ENCODE data around the gene COQ4. TPM values are rescaled to one million over a fixed set of nuclear protein-coding genes. Genes with fewer than 3 reads are reported as not detected.
A peak's percentile ranks its signal among the peaks of the same experiment; 100 is the strongest.

COQ4 gene
- total RNA-seq, 1 experiment from 2014 or later = 19.1 TPM

DNA sequence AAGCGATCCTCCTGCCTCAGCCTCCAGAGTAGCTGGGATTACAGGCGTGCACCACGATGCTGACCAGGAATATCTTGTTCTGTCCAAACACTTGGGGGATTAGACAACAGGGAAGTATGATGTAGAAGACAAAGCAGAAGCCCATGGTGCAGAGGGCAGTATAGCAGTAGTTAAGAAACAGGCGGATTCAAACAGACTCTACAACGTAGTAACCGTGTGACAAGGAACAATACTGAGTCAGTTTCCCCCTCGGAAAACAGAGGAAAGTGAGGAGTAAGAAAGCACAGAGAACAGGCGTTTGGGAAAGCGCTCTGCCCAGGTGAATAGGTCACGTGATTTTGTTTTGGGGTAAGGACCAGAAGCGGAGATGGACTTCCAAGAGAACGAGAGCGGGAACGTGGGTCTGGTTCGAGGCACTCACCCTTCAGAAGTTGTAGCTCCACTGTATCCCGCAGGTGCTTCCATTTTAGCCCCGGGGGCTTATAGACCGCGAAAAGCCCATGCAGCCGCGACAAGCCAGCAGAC is 698 bp upstream of the COQ4 start:
- no peak for DNase-seq (ENCODE audit: low read depth, low spot score)
- peak overlapping the region; percentile 98 for H3K4me3 ChIP-seq (ENCODE audit: low read depth in 2 of 2, low read length in 2 of 2)
- no peaks in the 10 kb centered on the region for H3K27me3 ChIP-seq (ENCODE audit: control insufficient read depth, insufficient read depth, low read length)
- no peaks in the 10 kb centered on the region for H3K9me3 ChIP-seq (ENCODE audit: control insufficient read depth, insufficient read depth, low read depth, low read length)
- BruUV-seq (replicated peaks) = TSS peak; percentile 91
- peak overlapping the region; percentile 93 for H3K27ac ChIP-seq (ENCODE audit: low read length)
- peaks cover 8% of the 10 kb centered on the region; the same call in 1 of the 2 replicates for H3K36me3 ChIP-seq (ENCODE audit: control insufficient read depth, insufficient read depth, low read length)
- in situ Hi-C loops (cut with HindIII; ENCODE audit: low pct_unique_long_range_greater_than_20kb, low sequenced_read_pairs) (no loop called here), intact Hi-C loops (cut with micrococcal nuclease; ENCODE audit: unreplicated experiment) (no loop called here)
- H3K4me1 ChIP-seq (ENCODE audit: control insufficient read depth, insufficient read depth, low read length) = peaks cover 5% of the 10 kb centered on the region
- ChIA-PET CTCF (no interaction called here), POLR2A (no interaction called here)
- ATAC-seq = peak; percentile 47
- TF ChIP-seq POLR2AphosphoS5 (IDR thresholded peaks at IDR 0.05; ENCODE audit: low read depth, low read length) (no peak), SIN3A (IDR thresholded peaks at IDR 0.05; ENCODE audit: borderline replicate concordance, insufficient read depth, low read depth, low read length) (no peak), TCF7L2 (IDR thresholded peaks at IDR 0.05; ENCODE audit: low read depth, low read length) (no peak)
- TF ChIP-seq, protein P1, sequence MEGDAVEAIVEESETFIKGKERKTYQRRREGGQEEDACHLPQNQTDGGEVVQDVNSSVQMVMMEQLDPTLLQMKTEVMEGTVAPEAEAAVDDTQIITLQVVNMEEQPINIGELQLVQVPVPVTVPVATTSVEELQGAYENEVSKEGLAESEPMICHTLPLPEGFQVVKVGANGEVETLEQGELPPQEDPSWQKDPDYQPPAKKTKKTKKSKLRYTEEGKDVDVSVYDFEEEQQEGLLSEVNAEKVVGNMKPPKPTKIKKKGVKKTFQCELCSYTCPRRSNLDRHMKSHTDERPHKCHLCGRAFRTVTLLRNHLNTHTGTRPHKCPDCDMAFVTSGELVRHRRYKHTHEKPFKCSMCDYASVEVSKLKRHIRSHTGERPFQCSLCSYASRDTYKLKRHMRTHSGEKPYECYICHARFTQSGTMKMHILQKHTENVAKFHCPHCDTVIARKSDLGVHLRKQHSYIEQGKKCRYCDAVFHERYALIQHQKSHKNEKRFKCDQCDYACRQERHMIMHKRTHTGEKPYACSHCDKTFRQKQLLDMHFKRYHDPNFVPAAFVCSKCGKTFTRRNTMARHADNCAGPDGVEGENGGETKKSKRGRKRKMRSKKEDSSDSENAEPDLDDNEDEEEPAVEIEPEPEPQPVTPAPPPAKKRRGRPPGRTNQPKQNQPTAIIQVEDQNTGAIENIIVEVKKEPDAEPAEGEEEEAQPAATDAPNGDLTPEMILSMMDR (IDR thresholded peaks at IDR 0.05) = no peak
- TF ChIP-seq, protein P2, sequence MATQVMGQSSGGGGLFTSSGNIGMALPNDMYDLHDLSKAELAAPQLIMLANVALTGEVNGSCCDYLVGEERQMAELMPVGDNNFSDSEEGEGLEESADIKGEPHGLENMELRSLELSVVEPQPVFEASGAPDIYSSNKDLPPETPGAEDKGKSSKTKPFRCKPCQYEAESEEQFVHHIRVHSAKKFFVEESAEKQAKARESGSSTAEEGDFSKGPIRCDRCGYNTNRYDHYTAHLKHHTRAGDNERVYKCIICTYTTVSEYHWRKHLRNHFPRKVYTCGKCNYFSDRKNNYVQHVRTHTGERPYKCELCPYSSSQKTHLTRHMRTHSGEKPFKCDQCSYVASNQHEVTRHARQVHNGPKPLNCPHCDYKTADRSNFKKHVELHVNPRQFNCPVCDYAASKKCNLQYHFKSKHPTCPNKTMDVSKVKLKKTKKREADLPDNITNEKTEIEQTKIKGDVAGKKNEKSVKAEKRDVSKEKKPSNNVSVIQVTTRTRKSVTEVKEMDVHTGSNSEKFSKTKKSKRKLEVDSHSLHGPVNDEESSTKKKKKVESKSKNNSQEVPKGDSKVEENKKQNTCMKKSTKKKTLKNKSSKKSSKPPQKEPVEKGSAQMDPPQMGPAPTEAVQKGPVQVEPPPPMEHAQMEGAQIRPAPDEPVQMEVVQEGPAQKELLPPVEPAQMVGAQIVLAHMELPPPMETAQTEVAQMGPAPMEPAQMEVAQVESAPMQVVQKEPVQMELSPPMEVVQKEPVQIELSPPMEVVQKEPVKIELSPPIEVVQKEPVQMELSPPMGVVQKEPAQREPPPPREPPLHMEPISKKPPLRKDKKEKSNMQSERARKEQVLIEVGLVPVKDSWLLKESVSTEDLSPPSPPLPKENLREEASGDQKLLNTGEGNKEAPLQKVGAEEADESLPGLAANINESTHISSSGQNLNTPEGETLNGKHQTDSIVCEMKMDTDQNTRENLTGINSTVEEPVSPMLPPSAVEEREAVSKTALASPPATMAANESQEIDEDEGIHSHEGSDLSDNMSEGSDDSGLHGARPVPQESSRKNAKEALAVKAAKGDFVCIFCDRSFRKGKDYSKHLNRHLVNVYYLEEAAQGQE (IDR thresholded peaks at IDR 0.05; ENCODE audit: insufficient read depth in 1 of 2, low read depth in 2 of 2, low read length in 1 of 2) = no peak

DNA sequence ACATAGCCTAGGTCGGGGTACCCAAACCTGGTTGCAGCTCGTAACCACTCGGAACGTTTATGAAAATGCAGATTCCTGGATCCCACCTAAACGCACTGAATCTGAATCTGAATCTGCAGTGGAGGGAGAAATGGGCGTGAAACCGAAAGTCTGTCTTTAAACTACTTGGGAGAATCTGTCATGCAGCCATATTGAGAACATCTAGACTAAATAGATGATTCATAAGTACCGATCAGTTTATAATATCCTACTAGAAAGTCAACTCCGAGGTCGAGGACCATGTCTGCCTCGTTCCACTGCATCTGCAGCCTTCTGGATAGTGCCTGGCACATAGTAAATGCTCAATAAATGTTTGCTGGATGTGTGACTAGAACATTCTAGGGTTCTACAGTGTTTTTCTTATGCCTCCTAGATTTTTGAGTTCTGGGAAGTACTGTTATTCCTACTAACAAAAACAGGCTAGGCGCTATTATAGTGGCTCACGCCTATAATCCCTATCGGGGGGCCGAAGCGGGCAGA is 632 bp downstream of the COQ4 start:
- no peak for ATAC-seq
- CTCF ChIA-PET = no interaction called here
- H3K9me3 ChIP-seq (ENCODE audit: control insufficient read depth, insufficient read depth, low read depth, low read length) = no peaks in the 10 kb centered on the region
- in situ Hi-C loops (cut with HindIII; ENCODE audit: low pct_unique_long_range_greater_than_20kb, low sequenced_read_pairs) = no loop called here
- intact Hi-C loops (cut with micrococcal nuclease; ENCODE audit: unreplicated experiment) = no loop called here
- H3K27me3 ChIP-seq (ENCODE audit: control insufficient read depth, insufficient read depth, low read length) = no peaks in the 10 kb centered on the region
- H3K27ac ChIP-seq (ENCODE audit: low read length) = peak overlapping the region; percentile 93
- peaks cover 8% of the 10 kb centered on the region; the same call in 1 of the 2 replicates for H3K36me3 ChIP-seq (ENCODE audit: control insufficient read depth, insufficient read depth, low read length)
- peaks cover 5% of the 10 kb centered on the region for H3K4me1 ChIP-seq (ENCODE audit: control insufficient read depth, insufficient read depth, low read length)
- DNase-seq (ENCODE audit: low read depth, low spot score) = no peak
- no peak for TF ChIP-seq POLR2AphosphoS5 (IDR thresholded peaks at IDR 0.05; ENCODE audit: low read depth, low read length)
- TF ChIP-seq TCF7L2 (IDR thresholded peaks at IDR 0.05; ENCODE audit: low read depth, low read length) = no peak
- no peak for TF ChIP-seq SIN3A (IDR thresholded peaks at IDR 0.05; ENCODE audit: borderline replicate concordance, insufficient read depth, low read depth, low read length)
- TF ChIP-seq, protein P1 (IDR thresholded peaks at IDR 0.05) = no peak
- TF ChIP-seq, protein P2 (IDR thresholded peaks at IDR 0.05; ENCODE audit: insufficient read depth in 1 of 2, low read depth in 2 of 2, low read length in 1 of 2) = no peak
- POLR2A ChIA-PET = no interaction called here
- H3K4me3 ChIP-seq (ENCODE audit: low read depth in 2 of 2, low read length in 2 of 2) = peak overlapping the region; percentile 98
- BruUV-seq (replicated peaks) = TSS peak; percentile 86

Measured in Panc1 (cell line).